Right renal pelvis (tissue), 4 donors: ENCODE data around the gene SSRP1. TPM values are rescaled to one million over a fixed set of nuclear protein-coding genes. Genes with fewer than 3 reads are reported as not detected.

ENCODE experiments used
- DNase-seq, 4 donors: peaks; one replicate each; pipeline ENCODE4 v3.0.0-alpha.2; 2013; ENCODE audit warnings: low read depth in 4 of 4, low spot score in 3 of 4, missing footprints in 1 of 4
- polyA plus RNA-seq, 4 donors: library from polyadenylated mRNA; unstranded; fragments of 120-200 nt; gene quantifications; one replicate each; pipeline ENCODE4 v1.2.1, GENCODE V29; 2013; ENCODE audit not compliant: insufficient read length in 4 of 4

The SSRP1 gene
- polyA plus RNA-seq, 4 donors, result 166 to 176 (median 173) TPM

DNA sequence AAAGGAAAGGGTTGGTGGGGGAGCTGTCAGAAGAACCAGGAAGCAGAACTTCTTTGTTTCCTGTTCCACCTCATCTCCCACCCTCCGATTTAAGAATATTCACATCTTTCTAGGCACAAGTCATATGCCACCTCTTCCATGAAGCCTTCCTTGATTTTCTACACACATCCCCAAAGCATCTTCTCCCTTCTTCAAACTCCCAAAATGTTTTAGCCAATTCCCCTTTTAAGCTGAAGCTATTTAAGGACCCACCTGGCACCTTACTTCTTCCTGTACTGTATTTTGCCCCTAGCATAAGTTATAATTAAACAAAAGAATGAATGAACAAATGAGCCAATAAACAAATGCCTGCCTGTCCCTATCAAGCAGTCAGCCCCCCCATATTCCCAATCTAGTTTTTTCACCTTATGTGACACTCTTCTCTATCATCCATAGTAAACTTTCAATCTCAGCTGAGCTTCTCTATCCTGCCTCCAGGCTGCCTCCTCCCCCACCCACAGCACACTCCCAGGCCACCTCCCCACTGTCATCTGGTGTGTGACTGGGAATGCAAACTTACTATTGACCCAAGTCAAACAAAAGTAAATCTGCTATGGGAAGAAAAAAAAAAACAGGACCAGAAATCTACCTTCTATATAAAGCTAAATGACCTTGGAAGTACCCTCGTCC lies 14.8 kb downstream of the SSRP1 start:
- no peak for DNase-seq

DNA sequence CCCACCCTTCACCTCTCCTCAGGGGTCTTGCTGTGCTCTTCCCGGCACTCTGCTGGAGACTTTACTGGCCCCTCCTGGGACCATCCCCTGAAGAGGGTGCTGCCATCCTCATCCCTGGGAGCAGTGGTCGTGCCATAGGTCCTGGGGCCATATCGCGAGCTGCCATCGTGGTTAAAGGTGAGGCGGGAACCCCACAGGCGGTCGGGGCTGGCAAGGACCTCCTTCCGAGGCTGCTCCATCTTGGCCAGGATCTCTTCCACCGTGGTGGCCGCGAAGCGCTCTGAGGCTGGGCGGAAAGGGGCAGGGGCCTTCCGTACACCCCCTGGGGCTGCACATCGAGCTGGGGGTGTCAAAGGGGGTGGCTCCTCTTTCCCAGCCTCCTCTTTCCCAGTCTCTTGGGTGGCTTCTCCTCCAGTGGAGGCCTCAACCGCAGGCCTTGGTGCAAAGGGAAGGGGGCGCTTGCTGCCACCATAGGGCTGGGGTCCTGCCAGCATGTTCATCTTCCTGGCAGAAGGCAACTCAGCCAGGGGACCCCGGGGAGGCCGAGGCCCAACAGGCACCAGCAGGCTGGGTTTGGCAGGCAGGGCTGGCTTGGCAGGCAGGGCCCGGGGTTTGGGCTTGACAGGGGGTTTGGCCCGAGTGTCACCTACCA lies 15.5 kb downstream of the SSRP1 start:
- no peak for DNase-seq

DNA sequence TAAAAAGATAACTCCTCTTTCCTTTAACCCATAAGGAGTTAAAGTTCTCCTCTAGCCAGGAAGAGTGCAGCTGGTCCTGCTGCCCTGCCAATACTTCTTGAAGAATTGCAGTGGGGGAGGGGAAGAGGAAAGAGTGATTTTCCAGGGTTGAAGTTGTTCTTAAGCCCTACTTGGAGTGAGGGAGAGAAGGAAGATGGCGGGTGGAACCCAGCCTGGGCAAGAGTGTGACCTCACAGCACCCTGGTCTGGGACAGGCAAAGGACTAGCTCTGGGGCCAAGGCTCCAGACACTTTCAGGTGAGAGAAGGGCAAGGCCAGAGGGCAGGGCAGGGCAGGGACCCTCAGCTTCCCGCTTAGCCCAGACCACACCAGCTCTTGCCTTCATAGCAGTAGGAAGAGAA lies 17.5 kb downstream of the SSRP1 start:
- no peak for DNase-seq

DNA sequence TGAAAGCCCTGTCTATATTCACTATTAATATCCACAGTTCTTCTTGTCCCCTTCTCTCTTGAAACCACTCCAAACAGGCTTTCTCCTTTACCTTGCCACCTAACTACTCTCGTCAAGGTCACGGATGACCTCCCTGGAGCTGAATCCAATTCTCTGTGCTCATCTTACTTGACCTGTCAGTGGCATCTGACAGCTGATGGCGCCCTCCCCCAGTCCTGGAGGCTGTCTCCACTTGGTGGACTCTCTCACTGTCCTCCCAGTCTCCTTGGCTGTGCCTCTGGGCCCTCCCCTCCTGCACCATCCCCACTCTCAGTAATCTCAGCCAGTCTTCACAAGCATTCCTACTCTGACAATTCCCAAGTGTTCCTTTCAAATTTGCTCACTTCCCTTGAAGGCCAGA lies 19.7 kb downstream of the SSRP1 start:
- DNase-seq, result no peak

DNA sequence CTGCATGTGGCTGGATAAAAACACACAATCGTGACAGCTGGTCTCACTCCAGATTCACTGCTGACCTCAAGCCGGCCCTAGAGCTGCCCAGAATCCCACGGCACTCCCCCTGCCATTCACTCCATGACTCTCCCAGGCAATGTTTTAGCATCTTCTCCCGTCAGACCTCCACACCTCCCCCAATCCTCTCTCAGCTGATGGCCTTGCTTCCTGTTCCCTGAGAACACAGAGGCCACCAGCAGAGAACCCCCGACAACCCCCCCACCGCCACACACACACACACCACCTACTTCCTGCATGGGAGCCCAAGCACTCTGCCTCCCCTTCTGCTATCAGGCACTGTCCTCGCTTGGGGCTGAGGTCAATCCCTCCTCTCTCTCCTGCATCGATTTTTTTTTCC lies 20.2 kb downstream of the SSRP1 start:
- no peak for DNase-seq

DNA sequence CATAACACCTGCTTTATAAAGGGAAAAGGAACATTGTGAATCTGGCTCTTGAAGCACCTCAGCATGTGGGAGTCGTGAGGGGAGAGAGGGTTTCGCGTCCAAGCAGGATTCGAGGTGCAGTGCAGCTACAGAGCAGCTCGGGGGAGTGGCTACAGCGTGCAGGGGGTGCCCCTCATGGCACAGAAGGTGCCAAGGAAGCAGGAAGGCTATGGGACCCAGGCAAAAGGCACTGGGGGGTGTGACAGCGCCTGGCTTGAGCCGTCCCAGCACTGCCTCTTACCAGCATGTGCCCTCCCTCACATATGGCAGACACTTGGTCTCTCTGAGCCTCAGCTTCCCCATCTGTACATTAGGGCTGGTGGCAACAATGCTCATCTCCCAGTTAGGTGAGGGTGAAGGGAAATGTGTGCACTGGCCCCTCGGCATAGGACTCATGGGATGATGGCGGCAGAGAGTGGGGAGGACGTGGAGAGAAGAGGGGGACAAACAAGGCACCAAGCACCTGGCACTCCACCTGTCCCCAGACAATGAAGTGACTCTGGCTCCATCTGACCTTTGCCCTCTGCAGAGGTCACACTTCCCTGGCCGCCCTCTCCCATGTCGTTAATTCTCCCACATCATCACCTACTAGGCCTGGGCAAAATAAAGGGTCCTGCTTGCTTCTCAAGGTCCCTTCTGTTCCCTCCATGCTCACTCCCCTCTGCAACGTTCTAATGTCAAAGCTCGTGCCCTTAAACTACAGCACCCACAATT lies 21.3 kb downstream of the SSRP1 start:
- no peak for DNase-seq

DNA sequence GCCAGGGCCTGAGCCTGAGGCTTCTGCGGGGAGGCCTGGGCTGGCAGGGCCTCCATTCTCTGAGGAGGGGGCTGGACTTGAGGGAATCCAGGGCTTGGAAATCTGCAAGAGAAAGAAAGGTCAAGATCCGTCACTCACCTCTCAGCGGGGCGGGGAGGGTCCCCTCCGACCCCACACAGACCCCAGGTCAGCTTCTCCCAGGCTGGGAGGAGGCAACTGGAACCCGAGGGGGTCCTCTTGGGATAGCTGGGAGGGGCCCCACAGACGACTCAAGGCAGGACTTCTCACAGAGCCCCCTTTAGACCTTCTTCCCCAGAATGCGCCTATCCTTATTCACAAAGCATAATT lies 21.9 kb downstream of the SSRP1 start:
- no peak for DNase-seq

DNA sequence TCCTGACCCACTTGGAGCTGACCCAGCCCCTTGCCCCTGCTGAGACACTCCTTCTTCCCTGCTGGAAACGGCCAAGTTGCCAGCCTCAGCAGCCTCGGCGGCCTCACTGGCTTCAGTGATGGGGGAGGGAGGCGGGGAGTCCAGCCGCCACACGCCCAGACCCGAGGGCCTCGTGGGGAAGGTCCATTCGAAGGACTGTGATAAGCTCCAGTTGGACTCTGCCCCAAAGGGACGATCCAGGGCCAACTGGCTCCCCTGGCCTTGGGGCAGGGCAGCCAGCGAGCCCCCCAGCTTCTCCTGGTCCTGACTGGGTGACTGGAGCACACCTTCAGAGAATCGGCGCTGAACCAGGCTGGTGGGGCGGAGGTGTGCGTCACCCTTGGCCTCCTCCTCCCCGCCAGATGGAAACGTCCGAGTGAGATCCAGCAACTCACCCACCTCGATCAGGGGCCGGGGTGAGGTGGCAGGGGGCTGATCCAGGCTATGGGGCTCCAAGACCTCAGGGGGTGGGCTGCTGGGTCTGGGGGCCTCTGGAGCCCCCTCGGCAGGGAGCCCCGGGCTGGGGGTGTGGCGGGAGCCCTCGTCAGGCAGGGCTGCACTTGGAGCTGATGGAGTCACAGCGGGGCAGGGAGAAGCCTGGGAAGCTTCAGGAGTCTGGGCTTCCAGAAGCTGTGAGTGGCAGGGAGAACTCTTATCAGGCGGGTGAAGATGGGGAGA lies 22.5 kb downstream of the SSRP1 start:
- DNase-seq, result no peak

DNA sequence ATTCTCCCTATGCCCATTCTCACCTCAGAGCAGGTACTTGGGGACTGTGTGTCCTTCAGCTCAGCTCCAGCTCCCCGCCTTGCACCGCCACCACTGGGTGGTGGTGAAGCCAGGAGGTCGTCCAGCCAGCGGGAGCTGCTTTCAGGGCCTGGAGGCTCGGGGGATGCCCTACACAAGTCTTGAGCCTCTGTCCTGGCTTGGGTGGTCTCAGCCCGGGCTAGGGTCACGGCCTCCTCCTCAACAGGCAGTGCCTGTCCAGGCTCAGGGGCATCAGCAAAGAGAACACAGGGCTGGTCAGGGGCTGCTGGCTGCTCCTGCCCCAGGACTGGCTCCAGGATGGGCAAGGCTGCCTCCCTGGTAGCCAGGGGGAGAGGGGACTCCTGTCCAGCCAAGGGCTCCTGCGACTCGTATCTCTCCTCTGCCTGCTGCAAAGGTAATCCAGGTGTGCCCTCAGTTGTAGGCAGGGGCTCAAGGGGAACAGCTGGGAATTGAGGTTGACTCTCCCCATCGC lies 23.1 kb downstream of the SSRP1 start:
- DNase-seq, result no peak

DNA sequence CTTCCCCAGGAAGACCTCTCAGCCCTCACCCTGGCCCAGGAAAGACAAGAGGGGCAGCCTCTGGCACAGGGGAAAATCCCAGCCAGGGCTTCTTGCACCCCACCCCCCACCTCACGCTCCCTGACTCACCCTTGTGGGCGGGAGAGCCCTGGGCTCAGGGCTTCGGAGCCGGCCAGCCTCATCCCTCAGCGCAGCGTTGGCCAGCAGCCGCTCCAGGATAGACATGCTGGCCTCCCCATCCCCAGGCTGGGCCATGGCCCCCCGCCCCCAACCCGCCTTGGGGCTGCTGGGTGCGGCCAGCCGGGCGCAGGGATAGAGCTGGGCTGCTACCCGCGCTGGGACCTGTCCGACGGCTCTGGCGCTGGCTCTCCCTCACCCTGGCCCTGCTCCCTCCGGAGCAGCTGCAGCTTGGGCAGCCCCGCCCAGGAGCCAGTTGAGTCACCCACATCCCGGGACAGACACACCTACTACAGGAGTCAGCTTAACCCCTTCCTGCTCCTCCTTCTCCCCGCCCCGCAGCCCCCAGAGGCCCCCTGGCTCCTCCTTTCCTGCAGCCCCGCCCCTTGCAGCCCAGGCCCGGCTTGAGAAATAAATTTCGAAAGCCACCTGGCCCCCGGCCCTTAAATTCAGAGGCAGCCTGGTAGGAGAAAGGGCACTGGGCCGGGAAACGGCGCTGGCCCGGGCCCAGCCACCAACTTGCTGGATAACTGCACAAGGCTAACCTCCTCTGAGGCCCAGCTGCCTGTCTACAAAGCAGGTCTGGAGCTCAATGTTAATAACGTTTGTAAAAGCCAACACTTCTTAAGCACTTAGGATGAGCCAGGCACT lies 24.4 kb downstream of the SSRP1 start:
- no peak for DNase-seq

DNA sequence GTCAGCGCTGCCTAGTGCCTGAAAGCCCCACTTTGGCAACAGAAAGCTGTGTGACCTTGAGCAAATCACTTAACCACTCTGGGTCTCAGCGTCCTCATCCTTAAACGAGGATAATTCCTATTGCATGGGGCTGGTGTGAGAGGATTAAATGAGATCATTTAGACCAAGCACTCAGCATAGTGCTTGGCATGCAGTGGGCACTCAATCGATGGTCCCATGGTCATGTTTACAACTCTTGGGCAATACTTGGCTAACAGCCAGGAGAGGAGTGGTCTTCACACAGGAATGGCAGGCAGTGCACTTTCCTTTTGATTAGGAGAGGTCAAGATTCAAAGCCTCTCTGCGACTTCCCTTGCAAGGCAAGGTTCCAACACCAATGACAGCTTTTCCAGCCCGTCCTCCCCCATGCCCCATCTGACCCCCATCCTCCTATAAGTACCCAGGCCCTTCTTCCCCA lies 25.0 kb downstream of the SSRP1 start:
- DNase-seq, result no peak

DNA sequence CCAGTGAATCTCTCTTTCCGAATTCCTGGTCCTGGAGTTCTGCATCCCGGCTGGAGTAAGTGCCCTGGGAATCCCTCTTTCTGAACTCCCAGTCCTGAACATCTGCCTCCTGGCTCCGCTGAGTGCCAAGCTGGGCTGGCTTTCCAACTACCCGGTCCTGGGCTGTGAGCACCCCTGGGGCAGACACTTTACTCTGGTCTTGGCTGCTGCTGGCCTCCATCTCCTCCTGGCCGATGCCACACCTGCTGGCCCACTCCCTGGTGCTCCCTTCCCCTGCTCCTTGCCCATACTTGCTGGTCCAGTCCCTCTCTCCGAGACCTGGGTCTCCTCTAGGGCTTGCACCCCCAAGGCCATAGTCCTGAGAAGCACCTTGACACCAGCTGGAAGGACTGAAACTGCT lies 25.6 kb downstream of the SSRP1 start:
- DNase-seq, result no peak

DNA sequence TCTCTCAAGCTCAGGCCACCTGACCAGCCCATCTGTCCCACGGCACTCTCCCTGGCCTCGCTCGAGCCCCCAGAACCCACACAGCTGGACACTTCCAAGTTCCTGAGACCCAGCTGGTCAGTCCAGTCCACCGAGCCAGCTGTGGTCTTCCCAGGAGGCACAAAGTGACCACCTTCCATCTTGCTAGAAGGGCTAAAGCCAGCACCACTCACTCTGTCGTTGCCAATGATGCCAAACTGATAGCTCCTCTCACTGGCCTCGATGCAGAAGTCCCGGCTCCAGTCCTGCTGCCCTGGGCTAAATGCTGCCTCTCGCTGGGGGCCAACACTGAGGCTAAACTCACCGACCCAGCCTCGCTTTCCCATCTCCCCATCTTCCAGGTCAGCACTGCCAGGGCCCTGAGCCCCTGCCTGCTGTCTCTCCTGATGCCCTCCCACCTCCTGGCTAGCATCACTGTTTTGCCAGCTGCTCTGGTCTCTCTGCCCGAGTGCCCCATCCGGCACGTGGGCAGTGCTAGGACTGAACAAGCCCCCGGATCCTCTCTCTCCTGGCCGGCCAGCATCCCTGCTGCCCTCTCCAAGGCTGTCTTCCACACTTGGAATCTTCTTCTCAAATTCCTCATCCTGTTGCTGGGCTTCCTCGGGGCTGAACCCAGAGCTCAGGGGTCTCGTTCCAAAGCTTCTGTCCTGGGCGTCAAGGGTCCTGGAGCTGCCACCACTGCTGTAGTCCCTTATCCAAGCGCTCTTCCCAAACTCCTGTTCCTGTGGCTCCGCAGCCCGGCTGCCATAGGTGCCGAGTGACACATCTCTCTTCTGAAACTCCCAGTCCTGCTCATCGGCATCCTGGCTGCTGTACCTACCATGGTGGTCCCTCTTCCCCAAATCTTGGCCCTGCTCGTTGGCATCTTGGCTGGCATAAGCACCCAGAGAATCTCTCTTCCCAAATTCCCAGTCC lies 26.3 kb downstream of the SSRP1 start:
- DNase-seq, result no peak

DNA sequence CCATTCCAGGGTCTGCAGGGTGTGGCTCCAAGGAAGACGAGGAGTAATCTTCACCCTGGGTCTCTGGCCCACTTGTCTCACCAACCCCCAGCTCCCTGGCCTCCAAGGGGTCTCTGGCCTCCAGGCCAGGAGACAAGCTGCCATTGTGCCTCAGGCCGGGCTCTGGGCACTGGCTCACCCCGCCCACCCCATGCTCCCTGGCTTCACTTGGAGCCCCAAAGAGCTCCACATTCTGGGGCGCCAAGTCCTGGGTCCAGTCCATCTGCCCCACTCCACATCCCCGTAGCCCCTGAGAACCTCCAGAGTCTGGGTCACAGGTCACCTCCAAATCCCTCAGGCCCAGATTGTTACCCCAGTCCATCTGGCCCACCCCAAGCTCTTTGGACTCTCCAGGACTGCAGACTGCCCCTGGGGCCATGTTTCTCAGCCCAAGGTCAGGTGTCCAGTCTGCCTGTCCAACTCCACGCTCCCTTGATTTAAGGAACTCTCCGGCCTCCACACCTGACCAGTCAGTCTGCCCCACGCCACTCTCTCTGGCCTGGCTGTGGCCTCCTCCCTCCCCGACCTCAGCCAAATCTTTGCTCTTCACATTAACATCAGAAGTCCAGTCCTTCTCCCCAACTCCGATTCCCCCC lies 27.1 kb downstream of the SSRP1 start:
- DNase-seq, result no peak

DNA sequence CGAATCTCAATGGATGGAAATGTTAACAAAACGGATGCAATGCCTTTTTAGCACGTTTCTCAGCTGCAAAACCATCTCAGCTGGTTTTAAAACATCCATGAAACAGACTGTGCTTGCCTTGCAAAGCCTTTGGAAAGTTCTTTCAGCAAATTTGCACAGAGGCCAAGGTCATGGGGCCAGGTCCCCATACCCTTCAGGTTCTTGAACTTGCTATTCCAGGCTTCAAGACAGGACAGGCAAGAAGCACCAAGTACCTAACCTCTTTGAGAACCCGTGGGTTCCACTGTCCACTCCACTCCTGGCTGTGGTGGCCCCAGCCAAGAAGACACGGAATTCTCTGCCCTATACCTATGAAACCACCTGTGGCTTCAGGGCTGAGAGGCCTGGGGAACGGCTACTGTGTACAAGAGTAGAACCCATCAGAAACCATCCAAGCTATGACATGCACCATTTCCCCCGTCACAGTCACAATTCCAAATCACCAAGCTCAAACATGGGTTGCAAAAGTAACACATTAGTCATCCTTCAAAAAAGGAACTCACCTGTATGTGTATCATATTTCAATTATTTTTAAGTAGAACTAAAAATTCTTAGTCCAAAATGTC lies 27.9 kb downstream of the SSRP1 start:
- no peak for DNase-seq

DNA sequence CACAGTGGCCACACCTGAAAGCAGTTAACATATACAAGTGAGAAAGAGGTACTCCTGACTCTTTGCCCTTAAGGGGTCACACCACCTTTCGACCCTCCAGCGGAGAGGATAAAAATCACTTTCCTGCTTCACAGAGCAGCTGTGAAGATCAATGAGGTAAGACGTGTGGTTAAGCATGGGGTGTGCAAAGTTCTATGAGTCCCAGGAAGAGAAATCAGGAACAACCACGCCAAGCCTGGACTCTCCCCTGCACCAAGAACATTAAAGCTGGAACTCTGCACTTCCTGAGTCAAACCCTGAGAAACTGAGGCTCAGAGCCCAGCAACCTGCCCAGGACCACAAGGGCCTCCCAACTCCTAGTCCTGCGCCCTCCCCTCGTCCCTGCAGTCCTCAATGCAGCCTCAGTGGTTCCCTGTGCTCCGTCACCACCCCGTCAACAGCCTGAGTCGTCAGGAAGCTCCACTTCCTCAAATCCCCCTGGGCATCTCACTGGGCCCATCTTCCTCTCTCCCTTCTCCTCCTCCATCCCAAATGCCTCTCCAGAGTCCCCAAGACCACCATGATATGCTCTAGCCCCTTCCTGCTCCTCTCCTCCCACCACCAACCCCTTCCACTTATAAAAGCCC lies 28.6 kb downstream of the SSRP1 start:
- DNase-seq, result no peak

DNA sequence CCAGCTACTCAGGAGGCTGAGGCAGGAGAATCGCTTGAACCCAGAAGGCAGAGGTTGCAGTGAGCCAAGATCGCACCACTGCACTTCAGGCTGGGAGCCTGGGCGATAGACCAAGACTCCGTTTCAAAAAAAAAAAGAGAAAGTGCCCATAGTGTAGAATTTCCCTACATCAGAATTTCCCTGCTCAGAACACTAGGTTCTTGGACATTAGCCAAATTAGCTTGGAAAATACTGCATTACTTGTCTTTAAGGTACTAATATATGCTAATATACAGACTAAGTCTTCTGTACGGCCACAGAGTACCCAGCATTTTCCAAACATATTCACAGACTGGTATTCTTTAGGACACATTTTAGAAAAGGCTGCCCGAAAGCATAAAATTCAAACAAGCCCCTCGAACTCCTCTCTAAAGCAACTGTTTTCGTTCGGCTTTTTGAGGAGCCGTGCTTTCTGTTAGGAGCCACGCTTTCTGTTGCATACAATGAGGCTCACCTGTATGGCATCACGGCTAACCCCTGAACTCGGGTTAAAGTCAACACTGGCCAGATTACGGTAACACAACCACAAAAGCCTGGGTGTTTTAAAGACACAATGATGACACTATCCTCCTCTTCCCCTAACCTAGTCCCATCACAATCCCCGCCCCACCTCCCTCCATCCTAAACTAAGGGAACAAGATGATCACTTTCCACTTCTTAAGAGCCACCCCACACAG lies 29.4 kb downstream of the SSRP1 start:
- DNase-seq, result no peak
